ENCODE results near the gene HOXA6.

The HOXA6 gene

DNA sequence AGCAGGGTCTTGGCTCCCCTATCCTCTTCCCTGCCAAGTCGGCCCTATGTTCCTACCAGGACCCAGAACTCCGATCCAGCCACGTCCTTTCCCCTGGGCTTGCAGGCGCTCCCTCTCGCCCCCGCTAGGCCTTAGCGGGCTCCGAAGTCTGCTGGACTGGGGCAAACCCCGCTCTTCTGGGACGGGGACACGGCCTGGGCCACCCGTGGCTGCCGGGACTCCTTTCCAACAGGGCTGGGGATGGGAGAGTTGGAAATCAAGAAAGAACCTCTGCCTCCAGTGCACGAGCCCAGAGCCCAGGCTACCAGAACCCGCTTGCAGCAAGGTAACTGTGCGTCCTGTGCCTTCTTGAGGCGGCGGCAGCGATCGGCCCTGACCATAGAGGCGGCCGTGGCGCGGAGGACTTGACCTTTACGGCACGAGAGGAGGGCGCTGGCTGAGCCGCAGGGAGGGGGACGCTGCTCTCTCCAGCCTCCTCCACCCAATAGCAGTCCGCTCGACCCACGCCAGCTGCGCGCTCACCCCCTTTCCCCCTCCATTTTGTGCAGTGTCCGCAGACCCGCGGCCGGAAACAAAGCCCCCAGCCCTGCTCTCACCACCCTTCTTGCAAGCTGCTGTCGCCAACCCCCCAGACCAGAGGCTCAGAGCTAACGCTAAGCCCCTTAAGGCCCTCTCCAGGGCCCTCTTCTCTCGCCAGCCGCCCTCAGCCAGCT is 44.4 kb upstream of the HOXA6 start:
- no peak overlapping the region for H3K4me3 ChIP-seq (ENCODE audit: low read depth, low read length)

DNA sequence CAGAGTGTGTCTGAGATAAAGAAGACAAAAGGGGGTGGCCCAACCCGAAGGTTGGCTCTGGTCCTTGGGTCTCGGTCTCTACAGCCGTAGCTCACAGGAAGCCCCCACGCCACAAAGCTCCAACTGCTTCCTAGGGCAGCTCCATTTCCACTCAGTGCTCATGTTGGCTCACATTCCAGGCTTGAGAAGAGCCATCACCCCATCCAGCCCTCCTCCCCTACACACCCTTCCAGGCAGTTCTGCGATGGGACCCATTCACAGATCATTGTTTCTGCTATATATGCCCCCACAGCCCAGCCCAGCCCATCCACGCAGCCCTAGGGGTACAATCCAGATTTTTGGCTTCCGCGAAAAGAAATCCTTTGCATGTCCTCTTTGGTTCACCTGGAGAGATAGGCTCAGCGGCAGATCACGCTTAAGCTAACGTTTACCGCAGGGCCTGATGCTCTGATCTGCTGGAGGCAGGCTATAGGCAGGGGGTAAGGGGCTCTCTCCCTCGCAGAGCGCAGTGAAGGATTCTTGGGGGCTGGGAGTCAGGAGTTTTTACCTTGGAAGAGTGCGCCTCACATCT is 43.7 kb upstream of the HOXA6 start:
- no peak overlapping the region for H3K4me3 ChIP-seq (ENCODE audit: low read depth, low read length)
- no peak for TF ChIP-seq CTCF (IDR thresholded peaks at IDR 0.05; ENCODE audit: low read depth, low read length)

More for the DNA sequence above, 44.4 kb upstream of the HOXA6 start:
- TF ChIP-seq CTCF (IDR thresholded peaks at IDR 0.05; ENCODE audit: low read depth, low read length), result no peak

- TF ChIP-seq CTCF (IDR thresholded peaks at IDR 0.05; ENCODE audit: low read depth, low read length), result no peak
- no peak overlapping the region for H3K4me3 ChIP-seq (ENCODE audit: low read depth, low read length)
Measured at GRCh38 chr7:27189997-27190748, 42.6 kb upstream of the HOXA6 start.

DNA sequence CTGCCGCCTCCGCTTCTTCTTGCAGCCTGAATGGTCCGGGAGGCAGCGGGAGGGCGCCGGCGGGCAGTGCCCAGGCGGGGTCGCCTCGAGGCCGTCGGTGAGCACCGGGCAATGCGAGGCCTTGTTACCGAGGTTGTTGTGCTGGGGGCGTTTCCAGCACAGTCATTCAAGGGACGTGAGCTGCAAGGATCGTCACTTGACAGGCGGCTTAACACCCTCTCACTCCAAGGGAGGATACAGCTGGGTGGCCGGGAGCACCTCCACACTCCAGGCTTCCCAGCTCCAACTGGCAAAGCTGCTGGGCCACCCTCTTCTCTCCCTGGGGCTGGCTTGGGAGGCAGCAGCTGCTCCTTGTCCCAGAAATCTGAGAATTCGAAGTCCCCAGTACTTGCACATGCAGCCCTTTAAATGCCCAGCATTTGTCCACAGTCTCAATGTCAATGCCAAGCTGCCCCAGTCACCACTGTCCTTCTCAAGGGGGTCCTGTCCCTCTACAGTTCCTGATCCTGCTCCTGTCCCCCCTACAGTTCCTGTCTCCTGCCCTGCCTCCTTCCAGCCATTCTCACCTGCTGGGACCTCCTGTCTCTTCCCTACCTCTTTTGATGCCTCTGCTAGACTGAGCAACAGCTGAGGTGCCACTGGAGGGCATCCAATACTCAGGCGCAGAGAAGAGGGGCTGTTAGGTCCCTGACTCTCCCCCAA is 41.9 kb upstream of the HOXA6 start:
- no peak overlapping the region for H3K4me3 ChIP-seq (ENCODE audit: low read depth, low read length)
- TF ChIP-seq CTCF (IDR thresholded peaks at IDR 0.05; ENCODE audit: low read depth, low read length), result no peak

- no peak for TF ChIP-seq CTCF (IDR thresholded peaks at IDR 0.05; ENCODE audit: low read depth, low read length)
- H3K4me3 ChIP-seq (ENCODE audit: low read depth, low read length), result no peak overlapping the region
Measured at GRCh38 chr7:27188386-27189294, 41.1 kb upstream of the HOXA6 start.

- TF ChIP-seq CTCF (IDR thresholded peaks at IDR 0.05; ENCODE audit: low read depth, low read length), result no peak
- H3K4me3 ChIP-seq (ENCODE audit: low read depth, low read length), result no peak overlapping the region
Measured at GRCh38 chr7:27187475-27188385, 40.2 kb upstream of the HOXA6 start.

Measured in WI38 (cell line).